RWPE1 (cell line): ENCODE data around the gene PCNX2.

Source experiments
- CTCF ChIA-PET: fragments of 350-600 bp; sonication (Branson Sonifier 250); formaldehyde crosslinking; extraction: SDS; loops from one replicate; lab custom pipeline; 2021; lab: Yijun Ruan, JAX
- POLR2A ChIA-PET: fragments of 400-600 bp; formaldehyde crosslinking; extraction: SDS; loops from one replicate; lab custom pipeline; 2020; ENCODE audit warnings: antibody characterized with exemption; ENCODE audit not compliant: low non-redundant PET; lab: Yijun Ruan, JAX
- DNase-seq: peaks from one replicate; pipeline ENCODE4 v3.0.0; 2012; ENCODE audit warnings: low spot score
- H3K27ac ChIP-seq: fragments of 450-650 bp; 2 replicates; pipeline ENCODE4 v1.5.1; 2017
- CTCF ChIP-seq: fragments of 450-650 bp; conservative IDR thresholded peaks from 2 replicates; pipeline ENCODE4 v1.5.1; 2017; ENCODE audit warnings: low read depth, mild to moderate bottlenecking

The PCNX2 gene

GRCh38 chr1:233090746-233091494 lies 204.6 kb downstream of the PCNX2 start:
- peak; percentile 16 for DNase-seq
- ChIA-PET CTCF (no interaction called here), POLR2A (no interaction called here)
- TF ChIP-seq CTCF: no peak
- H3K27ac ChIP-seq: peak overlapping the region; percentile 66

- no peak for TF ChIP-seq CTCF
- H3K27ac ChIP-seq: no peak overlapping the region
- DNase-seq: no peak
- POLR2A ChIA-PET: no interaction called here
- CTCF ChIA-PET: no interaction called here
Observed at GRCh38 chr1:233089251-233089650, 206.3 kb downstream of the PCNX2 start.

GRCh38 chr1:233088613-233089012 lies 206.9 kb downstream of the PCNX2 start:
- no peak overlapping the region for H3K27ac ChIP-seq
- no peak for DNase-seq
- CTCF ChIA-PET: no interaction called here
- POLR2A ChIA-PET: no interaction called here
- TF ChIP-seq CTCF: no peak

GRCh38 chr1:233086961-233087881 lies 208.3 kb downstream of the PCNX2 start:
- no peak overlapping the region for H3K27ac ChIP-seq
- DNase-seq: no peak
- ChIA-PET CTCF (no interaction called here), POLR2A (no interaction called here)
- TF ChIP-seq CTCF: no peak

GRCh38 chr1:233085566-233085965 lies 210.0 kb downstream of the PCNX2 start:
- ChIA-PET POLR2A (no interaction called here), CTCF (no interaction called here)
- no peak for TF ChIP-seq CTCF
- DNase-seq: peak; percentile 65
- H3K27ac ChIP-seq: no peak overlapping the region

- TF ChIP-seq CTCF: no peak
- CTCF ChIA-PET: interaction anchor here (0.5 kb wide), 1 partner anchor 50 kb away, joined by 4 read pairs; no protein-coding TSS in a partner anchor
- DNase-seq: no peak
- H3K27ac ChIP-seq: no peak overlapping the region
- POLR2A ChIA-PET: no interaction called here
Observed at GRCh38 chr1:233082778-233083550, 212.6 kb downstream of the PCNX2 start.
